GM19043 (cell line): Measurements from ENCODE around the gene ATMIN.

ENCODE experiments used
- ATAC-seq: cut with Tn5 transposase; IDR thresholded peaks from one replicate; pipeline ENCODE4 v1.9.1; 2021; ENCODE audit warnings: low read depth; ENCODE audit not compliant: unreplicated experiment

Gene ATMIN, protein sequence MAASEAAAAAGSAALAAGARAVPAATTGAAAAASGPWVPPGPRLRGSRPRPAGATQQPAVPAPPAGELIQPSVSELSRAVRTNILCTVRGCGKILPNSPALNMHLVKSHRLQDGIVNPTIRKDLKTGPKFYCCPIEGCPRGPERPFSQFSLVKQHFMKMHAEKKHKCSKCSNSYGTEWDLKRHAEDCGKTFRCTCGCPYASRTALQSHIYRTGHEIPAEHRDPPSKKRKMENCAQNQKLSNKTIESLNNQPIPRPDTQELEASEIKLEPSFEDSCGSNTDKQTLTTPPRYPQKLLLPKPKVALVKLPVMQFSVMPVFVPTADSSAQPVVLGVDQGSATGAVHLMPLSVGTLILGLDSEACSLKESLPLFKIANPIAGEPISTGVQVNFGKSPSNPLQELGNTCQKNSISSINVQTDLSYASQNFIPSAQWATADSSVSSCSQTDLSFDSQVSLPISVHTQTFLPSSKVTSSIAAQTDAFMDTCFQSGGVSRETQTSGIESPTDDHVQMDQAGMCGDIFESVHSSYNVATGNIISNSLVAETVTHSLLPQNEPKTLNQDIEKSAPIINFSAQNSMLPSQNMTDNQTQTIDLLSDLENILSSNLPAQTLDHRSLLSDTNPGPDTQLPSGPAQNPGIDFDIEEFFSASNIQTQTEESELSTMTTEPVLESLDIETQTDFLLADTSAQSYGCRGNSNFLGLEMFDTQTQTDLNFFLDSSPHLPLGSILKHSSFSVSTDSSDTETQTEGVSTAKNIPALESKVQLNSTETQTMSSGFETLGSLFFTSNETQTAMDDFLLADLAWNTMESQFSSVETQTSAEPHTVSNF

DNA sequence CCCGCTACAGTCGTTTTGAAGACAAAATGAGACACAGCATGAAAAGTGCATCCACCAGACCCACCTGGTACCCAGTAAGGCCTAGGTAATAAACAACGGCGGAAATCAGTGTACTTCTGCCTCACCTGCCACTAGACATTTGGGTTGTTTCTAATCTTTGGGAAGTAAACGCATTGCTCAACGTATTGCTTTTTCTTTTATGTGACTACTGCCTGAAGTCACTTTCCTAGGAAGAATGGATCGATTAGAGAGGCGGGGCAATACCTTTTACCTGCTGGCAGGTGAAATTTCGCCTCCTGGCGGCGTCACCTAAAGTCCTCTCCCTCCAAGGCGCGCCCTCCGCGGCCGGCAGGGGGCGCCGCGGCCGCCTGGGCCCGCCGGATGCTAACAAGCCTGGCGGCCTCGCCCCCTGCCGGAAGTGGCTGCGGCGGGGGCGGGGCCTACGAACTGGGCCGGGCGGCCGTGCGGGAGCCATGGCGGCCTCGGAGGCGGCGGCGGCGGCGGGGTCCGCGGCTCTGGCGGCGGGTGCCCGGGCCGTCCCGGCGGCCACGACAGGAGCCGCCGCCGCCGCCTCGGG is at the start of gene ATMIN:
Gene ATMIN (plus strand): TSS at position 445 of the 577 bp plus-strand sequence. CDS start 29 bp downstream, at position 474.
- ATAC-seq: peak; percentile 87

DNA sequence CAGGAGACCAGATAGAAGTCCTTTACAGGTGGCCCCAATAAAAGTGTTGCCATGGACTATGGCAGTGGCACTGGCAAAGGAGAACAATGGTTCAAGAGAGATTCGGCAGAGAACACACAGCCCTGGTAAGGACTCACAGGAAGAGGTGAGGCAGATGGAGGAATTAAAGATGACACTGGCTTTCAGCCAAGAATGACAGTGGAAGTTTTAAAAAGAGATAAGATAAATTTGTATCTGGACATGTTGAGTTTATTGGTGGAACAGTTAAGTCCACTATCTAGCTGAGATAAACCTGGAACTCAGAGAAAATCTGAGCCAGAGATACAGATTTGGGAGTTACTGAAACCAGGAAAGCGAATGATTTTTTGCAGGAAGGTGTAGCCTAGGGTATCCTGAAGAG is 49.1 kb upstream of the ATMIN start:
- ATAC-seq: no peak

DNA sequence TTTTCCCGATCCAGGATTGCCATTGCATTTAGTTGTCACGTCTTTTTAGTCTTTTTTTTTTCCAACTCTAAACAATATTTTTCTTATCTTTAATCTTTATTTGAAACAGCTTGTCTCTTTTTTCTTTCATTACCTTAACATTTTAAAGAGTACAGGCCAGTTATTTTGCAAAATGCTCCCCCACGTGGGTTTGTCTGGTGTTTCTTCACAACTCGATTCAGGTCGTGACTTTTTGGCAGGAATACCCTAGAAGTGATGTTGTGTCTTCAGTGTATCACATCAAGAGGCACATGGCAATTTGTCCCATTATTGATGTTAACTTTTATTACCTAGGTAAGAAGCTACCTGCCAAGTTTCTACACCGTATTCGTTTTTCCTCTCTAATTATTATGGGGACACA is 46.9 kb upstream of the ATMIN start:
- ATAC-seq: no peak

DNA sequence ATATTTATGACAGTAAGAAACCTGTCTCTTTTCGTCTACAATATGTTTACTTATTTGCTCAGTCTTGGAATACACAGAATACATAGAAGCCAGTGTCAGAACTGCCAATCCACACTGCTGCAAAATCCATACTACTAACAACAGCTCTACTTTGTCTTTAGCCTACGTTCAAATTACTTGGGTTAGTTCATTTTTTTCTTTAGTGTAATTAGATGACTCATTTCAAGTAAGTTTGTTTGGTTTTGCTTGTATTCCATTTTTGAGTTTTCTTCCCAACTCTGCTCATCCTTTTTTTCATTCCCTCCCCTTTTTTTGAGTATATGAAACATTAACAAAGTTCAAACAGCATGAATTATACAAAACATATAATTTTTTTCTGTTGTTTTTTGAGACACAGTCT is 45.8 kb upstream of the ATMIN start:
- no peak for ATAC-seq

DNA sequence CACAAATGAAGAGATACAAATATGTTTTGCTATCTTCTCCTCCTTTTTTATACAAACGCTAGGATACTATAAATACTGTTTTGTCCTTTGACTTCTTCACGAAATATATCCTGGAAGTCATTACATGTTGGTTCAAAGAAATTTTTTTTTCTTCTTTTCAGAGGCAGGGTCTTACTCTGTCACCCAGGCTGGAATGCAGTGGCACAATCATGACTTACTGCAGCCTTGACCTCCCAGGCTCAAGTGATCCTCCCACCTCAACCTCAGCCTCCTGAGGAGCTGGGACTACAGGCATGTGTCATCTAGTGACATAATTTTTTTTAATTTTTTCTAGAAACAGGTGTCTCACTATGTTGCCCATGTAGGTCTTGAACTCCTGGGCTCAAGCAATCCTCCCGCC is 45.1 kb upstream of the ATMIN start:
- no peak for ATAC-seq

DNA sequence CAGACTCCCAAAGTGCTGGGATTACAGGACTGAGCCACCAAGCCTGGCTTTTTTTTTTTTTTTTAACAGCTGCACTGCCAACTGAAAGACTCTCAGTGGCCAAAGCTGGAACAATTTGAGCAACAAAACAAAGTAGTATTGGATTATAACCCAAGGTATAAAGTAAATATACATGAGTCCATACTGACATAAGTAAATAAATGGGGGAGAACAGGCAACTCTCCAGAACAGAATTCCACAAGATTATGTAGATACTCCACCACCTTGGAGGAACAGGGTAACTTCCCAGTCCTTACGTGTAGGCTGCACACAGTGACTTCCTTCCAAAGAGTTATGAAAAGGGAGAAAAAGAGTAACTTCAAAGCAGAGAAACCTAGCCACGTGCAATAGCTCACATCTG is 44.7 kb upstream of the ATMIN start:
- no peak for ATAC-seq

DNA sequence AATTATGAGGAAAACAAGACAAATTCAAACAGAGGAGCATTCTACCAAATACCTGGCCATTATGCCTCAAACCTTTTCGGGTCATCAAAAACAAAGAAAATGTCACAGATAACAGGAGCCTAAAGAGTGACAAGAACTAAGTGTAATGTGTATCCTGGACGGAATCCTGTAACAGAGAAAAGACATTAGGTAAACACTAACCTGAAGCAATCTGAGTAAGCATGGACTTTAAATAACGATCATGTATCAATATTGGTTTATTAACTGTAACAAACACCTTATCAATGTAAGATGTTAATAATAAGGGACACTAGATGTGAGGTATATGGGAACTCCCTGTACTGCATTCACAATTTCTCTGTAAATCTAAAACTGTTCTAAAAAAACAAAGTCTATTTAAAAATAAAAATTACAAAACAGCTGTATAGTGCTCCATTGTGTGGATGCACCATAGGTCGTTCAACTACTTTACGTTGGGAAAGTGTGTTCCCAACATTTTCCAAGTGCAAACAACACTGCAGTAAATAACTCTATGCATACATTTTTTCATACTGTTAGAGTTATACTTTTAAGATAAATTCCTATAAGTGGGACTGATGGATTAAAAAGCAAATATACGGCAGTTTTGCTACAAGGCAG is 43.7 kb upstream of the ATMIN start:
- no peak for ATAC-seq

DNA sequence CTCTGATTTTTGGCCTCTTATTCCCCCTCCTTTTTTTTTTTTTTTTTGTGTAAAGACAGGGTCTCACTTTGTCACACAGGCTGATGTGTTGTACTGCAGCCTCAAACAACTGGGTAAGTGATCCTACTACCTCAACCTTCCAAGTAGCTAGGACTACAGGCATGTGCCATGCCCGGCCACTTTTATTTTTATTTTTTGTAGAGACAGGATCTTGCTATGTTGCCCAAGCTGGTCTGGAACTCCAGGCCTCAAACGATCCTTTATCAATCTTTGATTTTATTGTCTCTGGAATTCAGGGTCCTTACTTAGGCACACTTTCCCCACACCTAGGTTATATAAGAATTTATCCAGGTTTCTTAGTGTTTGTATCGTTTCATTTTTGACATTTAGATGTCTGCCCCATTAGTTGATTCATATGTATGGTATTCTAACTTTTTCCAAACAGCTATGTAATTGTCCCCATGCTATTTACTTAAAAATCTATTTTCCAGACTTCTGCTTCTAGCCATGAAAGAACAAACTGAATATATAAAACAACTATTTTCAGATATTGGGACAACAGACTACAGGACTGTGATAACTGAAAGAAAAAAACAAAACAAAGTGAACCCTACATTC is 42.9 kb upstream of the ATMIN start:
- ATAC-seq: no peak

DNA sequence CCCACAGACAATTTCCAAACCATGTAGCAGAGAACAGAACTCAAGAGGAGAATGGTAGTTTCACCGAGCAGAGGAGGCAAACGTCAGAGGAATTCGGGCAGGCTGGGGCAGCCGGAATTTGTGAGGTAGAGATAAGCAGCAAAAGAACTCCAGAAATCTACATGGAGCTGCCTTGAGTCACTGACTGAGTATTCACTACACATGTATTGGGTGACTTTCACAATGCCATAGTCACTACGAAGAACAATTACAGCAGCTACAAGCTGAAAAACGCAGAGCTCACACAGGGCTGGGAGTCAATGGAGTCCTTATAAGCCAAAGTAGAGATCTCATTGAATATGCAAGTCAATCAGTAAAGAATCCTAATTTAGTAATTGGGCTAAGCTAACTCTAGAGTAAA is 42.3 kb upstream of the ATMIN start:
- ATAC-seq: no peak

DNA sequence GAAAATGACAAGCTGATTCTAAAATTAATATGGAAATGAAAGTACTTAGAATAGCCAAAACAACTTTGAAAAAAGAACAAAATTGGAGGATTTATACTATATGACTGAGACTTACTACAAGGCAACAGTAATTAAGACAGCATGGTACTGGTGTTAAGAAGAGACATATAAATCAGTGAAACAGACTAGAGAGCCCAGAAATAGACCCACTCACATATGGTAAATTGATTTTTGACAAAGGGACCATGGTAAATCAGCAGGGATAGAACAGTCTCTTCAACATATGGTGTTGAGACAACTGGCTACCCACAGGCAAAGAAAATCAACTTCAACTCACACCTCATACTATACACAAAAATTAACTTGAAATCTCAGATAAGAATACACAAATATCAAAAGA is 41.8 kb upstream of the ATMIN start:
- no peak for ATAC-seq

DNA sequence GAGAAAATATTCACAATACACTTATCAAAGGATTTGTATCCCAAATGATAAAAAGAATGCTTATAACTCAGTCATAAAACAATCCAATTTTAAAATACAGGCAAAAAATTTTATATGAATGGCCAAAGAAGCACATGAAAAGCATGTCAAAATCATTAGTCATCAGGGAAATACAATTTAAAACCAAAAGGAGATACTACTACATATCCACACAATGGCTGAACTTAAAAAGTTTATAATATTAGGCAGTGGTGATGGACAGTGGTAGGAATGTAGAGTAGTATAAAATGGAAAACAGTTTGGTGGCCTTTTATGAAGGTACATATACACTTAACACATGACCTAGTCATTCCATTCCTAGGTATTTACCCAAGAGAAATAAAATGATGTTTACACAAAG is 41.2 kb upstream of the ATMIN start:
- no peak for ATAC-seq

DNA sequence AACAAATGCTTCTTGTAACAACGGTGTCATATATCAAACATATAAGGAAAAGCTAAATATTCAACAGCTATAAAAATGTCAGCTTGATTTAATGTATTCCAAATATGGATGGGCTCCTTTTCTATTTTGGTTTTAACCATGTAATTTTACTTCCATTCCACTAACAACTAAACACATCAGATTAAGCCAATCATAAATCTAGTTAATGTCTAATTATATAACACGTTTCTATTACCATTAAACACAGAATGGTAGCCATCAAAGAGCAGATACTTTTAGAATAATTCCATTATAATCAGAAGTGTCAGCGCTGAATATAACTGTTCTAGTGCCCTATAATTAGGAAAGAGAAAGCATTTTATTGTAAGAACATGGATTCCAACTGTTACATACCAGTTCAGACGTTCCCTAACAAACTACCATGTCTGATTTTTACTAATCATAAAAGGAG is 38.9 kb upstream of the ATMIN start:
- ATAC-seq: peak; percentile 19

DNA sequence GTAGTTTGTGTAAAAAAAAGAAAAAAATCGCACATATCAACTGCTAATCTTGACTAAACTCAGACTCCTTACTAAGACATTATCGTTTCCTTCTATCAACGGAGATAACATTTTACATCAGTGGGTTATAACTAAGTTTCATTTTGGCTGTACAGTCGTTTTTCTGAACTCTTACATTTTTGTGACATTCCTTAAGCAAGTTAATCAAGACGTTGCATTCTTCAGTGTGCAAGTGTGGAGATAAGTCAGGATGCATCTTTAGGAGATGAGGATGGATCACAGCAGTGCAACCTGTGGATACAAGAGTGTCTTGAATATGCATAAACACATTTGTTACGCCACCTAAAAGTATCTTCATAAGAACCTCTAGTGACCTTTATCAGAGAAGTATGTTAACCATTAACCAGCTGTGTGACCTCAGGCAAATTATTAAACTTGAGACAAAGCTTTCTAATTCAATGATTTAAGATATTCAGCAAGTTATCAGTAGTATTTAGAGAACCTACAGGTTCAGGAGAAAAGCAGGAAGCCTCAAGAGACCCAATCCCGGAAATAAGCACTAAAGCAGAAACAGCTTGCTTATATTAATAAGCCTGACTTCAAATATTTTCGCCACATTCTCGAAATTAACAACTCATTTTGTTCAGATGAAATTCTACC is 38.4 kb upstream of the ATMIN start:
- peak; percentile 66 for ATAC-seq

DNA sequence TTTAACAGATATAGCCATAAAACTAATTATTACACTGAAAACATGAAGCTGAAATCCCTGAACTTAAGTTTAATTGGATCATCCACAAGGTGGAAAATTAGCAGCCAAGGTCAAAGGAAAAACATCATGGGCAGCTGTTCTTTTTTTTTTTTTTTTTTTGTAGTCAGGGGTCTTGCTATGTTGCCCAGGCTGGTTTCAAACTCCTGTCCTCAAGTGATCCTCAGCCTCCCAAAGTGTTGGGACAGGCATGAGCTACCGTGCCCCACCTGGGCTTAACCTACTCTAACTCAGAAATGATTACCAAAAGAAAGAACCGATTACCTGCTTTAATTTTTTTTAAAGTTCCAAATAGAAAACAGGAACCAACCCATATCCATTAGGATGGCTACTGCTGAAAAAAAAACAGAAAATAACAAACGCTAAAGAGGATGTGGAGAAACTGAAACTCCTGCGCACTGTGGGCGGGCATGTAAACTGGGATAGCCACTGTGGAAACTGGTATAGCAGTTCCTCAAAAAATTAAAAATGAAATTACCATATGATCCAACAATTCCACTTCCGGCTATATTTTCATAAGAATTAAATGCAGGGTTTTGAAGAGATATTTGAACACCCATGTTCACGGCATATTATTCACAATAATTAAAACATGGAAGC is 37.5 kb upstream of the ATMIN start:
- ATAC-seq: no peak

DNA sequence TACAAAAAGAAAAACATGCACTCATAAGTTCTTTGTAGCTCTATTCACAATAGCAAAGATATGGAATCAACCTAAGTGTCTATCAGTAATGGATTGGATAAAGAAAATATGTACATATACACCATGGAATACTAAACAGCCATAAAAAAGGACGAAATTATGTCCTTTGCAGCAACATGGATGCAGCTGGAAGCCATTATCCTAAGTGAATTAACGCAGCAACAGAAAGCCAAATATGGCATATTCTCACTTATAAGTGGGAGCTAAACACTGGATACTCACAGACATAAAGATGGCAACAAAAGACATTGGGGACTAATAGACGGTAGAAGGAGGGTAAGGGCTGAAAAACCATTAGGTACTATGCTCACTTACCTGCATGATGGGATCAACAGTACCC is 34.8 kb upstream of the ATMIN start:
- ATAC-seq: no peak

DNA sequence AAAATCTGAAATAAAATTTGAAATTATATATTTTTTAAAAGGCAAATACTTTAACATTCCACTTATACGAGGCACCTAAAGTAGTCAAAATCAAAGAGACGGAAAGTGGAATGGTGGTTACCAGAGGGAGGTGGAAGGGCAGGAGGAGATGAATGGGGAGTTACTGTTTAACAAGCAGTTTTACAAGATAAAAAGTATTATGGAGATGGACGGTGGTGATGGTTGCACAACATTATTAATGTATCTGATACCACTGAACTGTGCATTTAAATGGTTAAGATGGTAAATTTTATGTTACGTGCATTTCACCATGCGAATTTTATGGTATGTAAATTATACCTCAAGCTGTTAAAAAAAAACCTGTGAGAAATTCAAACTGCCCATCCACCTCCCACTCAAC is 34.3 kb upstream of the ATMIN start:
- ATAC-seq: no peak

DNA sequence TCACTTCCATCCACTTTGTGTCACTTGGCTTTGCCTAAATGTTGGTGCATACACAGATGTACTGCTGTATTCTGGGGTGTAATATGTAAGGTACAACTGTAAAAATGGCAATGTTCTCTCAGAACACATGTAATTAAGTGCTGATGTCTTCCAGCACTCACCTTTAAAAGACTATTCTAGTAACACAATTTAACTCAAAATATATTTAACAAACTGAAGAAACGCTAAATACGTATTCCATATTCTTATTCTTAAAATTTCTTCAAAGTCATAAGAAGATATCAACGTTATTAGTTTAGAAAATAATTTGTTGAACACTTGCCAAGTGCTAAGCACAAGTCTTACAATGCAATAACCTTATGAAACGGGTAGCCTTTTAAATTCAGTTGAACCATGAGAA is 32.6 kb upstream of the ATMIN start:
- no peak for ATAC-seq

DNA sequence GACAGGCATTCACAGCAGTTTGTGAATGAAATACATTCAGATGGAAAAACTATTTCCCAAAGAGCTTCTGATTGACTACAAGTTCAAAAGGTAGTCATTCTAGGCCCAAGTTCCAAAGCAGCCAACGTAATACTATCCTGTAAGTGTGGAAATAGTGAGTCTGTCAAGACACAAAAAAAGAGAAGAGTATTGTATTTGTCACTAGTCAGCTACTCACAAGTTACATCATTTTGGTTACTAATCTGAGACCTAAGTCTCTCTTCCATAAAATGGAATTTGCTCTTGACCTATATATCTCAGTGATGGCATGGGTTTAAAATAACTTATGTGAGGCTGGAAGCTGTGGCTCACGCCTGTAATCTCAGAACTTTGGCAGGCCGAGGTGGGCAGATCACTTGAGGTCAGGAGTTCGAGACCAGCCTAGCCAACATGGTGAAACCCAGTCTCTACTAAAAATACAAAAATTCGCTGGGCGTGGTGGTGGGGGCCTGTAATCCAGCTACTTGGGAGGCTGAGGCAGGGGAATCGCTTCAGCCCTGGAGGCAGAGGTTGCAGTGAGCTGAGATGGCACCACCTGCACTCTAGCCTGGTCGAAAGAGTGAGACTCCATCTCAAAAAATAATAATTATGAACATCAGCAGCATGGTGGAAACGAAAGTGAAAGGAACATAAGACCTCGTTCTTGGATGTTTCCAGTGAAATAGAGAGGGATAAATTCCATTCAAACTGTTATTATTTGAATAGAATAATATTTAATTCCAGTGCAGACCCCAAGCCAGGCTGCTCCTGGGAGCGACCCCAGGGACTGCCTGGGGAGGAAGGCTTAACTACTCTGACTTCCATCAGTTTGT is 31.8 kb upstream of the ATMIN start:
- ATAC-seq: no peak
